Measurements from ENCODE around the gene PTGER4. TPM values are rescaled to one million over a fixed set of nuclear protein-coding genes. Genes with fewer than 3 reads are reported as not detected.

PTGER4 gene
- total RNA-seq, 2 donors from 2014 or later, result 0.15 to 0.71 TPM

DNA sequence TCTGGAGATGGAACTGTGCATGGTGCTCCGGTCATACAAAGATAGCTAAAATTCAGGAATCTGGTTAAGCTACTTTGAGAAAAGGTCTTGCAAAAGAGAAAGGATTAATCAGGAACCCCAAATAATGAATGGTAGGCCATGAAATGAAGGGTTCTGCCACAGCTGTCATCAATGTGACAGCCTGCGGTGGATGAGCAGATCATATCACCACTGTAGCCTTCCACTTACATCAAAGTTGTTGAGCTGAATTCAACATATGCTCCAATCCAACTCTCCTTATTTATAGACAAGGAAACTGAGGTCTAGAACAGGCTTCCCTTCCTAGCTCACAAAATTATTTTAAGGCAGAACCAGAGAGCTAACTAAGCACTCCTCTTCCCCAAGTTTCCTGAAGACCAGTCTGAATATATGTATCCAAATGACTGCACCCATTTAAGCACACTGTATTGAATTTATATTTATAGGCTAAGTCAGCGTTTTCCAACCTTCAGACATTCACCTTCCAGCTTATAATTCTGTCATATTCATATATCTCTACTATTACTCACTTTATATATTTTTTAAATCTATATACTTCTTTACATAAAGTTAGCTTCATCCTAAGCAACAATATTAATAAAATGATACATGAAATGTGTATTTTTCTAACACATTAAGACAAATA, 13.9 kb upstream of the PTGER4 start:
- no peaks in the 10 kb centered on the region for H3K9me3 Mint-ChIP-seq
- DNase-seq, result no peak
- no peaks in the 10 kb centered on the region for H3K4me1 ChIP-seq (ENCODE audit: control insufficient read depth, insufficient read depth, low read length)
- H3K9me3 ChIP-seq (ENCODE audit: control insufficient read depth, low read length), result no peaks in the 10 kb centered on the region
- no peak overlapping the region for H3K4me3 Mint-ChIP-seq
- H3K36me3 ChIP-seq (ENCODE audit: control insufficient read depth, insufficient read depth, low read length), result no peaks in the 10 kb centered on the region
- no peaks in the 10 kb centered on the region for H3K27me3 Mint-ChIP-seq (ENCODE audit: insufficient read depth)
- H3K27me3 ChIP-seq (ENCODE audit: control insufficient read depth, insufficient read depth, low read length, poor library complexity, severe bottlenecking), result no peaks in the 10 kb centered on the region
- no peaks in the 10 kb centered on the region for H3K36me3 Mint-ChIP-seq (ENCODE audit: low read depth)
- no peak overlapping the region for H3K9ac ChIP-seq (ENCODE audit: extremely low read depth, low read length, poor library complexity, severe bottlenecking)
- TF ChIP-seq, protein P1, sequence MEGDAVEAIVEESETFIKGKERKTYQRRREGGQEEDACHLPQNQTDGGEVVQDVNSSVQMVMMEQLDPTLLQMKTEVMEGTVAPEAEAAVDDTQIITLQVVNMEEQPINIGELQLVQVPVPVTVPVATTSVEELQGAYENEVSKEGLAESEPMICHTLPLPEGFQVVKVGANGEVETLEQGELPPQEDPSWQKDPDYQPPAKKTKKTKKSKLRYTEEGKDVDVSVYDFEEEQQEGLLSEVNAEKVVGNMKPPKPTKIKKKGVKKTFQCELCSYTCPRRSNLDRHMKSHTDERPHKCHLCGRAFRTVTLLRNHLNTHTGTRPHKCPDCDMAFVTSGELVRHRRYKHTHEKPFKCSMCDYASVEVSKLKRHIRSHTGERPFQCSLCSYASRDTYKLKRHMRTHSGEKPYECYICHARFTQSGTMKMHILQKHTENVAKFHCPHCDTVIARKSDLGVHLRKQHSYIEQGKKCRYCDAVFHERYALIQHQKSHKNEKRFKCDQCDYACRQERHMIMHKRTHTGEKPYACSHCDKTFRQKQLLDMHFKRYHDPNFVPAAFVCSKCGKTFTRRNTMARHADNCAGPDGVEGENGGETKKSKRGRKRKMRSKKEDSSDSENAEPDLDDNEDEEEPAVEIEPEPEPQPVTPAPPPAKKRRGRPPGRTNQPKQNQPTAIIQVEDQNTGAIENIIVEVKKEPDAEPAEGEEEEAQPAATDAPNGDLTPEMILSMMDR (conservative IDR thresholded peaks at IDR 0.05), result no peak
- H3K4me1 Mint-ChIP-seq, result peaks cover 4% of the 10 kb centered on the region
- no peak overlapping the region for H3K4me3 ChIP-seq (ENCODE audit: low read length)
- WGBS, 2 experiments (ENCODE audit: insufficient coverage in 1 of 2, insufficient read length in 1 of 2), result 88 to 91% methylated on average over 1 to 3 of the region's 3 CpGs
- H3K27ac ChIP-seq (ENCODE audit: low read depth, low read length), result no peak overlapping the region
- no peak overlapping the region for H3K27ac Mint-ChIP-seq

DNA sequence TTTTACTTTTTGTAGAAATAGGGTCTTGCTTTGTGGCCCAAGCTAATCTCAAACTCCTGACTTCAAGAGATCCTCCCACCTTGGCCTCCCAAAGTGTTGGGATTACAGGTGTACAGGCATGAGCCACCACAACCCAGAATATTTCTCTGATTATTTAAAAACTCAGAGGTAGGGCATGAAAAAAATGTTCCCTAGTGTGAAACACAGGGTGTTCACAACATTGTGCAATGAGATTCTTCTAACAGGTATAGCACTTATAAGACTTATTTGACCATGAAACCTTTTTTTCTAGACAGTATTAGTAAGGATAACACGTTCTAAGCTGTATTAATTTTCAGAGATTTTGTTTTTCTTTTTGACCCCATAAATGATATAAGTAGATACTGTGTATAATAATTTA, 13.1 kb upstream of the PTGER4 start:
- Mint-ChIP-seq H3K36me3 (ENCODE audit: low read depth) (no peaks in the 10 kb centered on the region), H3K9me3 (no peaks in the 10 kb centered on the region), H3K27me3 (ENCODE audit: insufficient read depth) (no peaks in the 10 kb centered on the region), H3K4me1 (peaks cover 4% of the 10 kb centered on the region), H3K4me3 (no peak overlapping the region), H3K27ac (no peak overlapping the region)
- no CpG with 5 or more reads among the region's 1 CpG for WGBS, 2 experiments (ENCODE audit: insufficient coverage in 1 of 2, insufficient read length in 1 of 2)
- no peaks in the 10 kb centered on the region for H3K36me3 ChIP-seq (ENCODE audit: control insufficient read depth, insufficient read depth, low read length)
- DNase-seq, result no peak
- TF ChIP-seq, protein P1 (conservative IDR thresholded peaks at IDR 0.05), result no peak
- no peaks in the 10 kb centered on the region for H3K27me3 ChIP-seq (ENCODE audit: control insufficient read depth, insufficient read depth, low read length, poor library complexity, severe bottlenecking)
- H3K9me3 ChIP-seq (ENCODE audit: control insufficient read depth, low read length), result no peaks in the 10 kb centered on the region
- H3K27ac ChIP-seq (ENCODE audit: low read depth, low read length), result no peak overlapping the region
- no peaks in the 10 kb centered on the region for H3K4me1 ChIP-seq (ENCODE audit: control insufficient read depth, insufficient read depth, low read length)
- no peak overlapping the region for H3K9ac ChIP-seq (ENCODE audit: extremely low read depth, low read length, poor library complexity, severe bottlenecking)
- H3K4me3 ChIP-seq (ENCODE audit: low read length), result no peak overlapping the region

DNA sequence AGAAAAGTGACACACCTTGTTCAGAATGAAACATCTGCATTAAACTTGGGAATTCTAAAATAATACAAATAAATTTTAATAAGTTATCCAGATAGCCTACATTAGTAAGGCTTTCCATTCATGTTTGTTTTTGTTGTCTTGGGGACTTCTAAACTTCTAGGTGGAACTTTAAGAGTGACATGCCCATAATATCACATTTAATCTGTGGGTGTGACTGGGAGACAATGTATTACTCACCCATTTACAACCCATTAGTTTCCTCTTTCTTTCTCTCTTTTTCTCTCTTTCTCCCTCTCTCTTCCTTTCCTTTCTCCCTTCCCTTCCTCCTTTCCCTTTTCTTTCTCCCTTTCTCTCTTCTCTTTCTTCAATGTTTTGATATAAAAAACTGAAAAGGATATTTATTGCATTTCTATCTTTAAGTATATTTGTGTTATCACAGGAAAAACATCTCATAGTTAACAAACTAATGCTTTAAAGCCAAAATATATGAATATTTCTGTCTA, 12.5 kb upstream of the PTGER4 start:
- H3K36me3 ChIP-seq (ENCODE audit: control insufficient read depth, insufficient read depth, low read length), result no peaks in the 10 kb centered on the region
- no peaks in the 10 kb centered on the region for H3K27me3 Mint-ChIP-seq (ENCODE audit: insufficient read depth)
- no peak overlapping the region for H3K27ac ChIP-seq (ENCODE audit: low read depth, low read length)
- H3K4me3 ChIP-seq (ENCODE audit: low read length), result no peak overlapping the region
- no peak overlapping the region for H3K9ac ChIP-seq (ENCODE audit: extremely low read depth, low read length, poor library complexity, severe bottlenecking)
- no peaks in the 10 kb centered on the region for H3K27me3 ChIP-seq (ENCODE audit: control insufficient read depth, insufficient read depth, low read length, poor library complexity, severe bottlenecking)
- H3K4me1 ChIP-seq (ENCODE audit: control insufficient read depth, insufficient read depth, low read length), result no peaks in the 10 kb centered on the region
- TF ChIP-seq, protein P1 (conservative IDR thresholded peaks at IDR 0.05), result no peak
- H3K27ac Mint-ChIP-seq, result no peak overlapping the region
- no peaks in the 10 kb centered on the region for H3K9me3 ChIP-seq (ENCODE audit: control insufficient read depth, low read length)
- H3K4me3 Mint-ChIP-seq, result no peak overlapping the region
- H3K4me1 Mint-ChIP-seq, result peaks cover 4% of the 10 kb centered on the region
- H3K9me3 Mint-ChIP-seq, result no peaks in the 10 kb centered on the region
- no peaks in the 10 kb centered on the region for H3K36me3 Mint-ChIP-seq (ENCODE audit: low read depth)
- no peak for DNase-seq
